A549 (cell line): ENCODE measurements around the gene LETM1. TPM values are rescaled to one million over a fixed set of nuclear protein-coding genes. Genes with fewer than 3 reads are reported as not detected.

ENCODE experiments used
- ATAC-seq, 2 experiments: fragments of 200-7000 bp in 1 of 2; fragments of >200 bp in 1 of 2; cut with Nextera tagmentation in 1 of 2; cut with Tn5 transposase in 1 of 2; 3 replicates each; pipeline versions ENCODE4 v1.8.0 to v1.9.1; 2018 to 2020; ENCODE audit warnings: mild to moderate bottlenecking in 1 of 2, moderate library complexity in 1 of 2
- CTCF ChIA-PET: fragments of 300-600 bp; sonication (Branson Sonifier 250); formaldehyde crosslinking; extraction: SDS; loops from one replicate; lab custom pipeline; 2021; ENCODE audit warnings: antibody characterized with exemption, inconsistent platforms; lab: Yijun Ruan, JAX
- POLR2A ChIA-PET: fragments of 350-600 bp; formaldehyde crosslinking; extraction: SDS; loops from one replicate; lab custom pipeline; 2021; ENCODE audit warnings: antibody characterized with exemption, inconsistent platforms; lab: Yijun Ruan, JAX
- DNase-seq, 2 experiments: peaks; one replicate each; pipeline versions ENCODE4 v3.0.0 to v3.0.0-alpha.2; 2011 to 2016; ENCODE audit warnings: low read depth in 1 of 2, low spot score in 1 of 2
- FAIRE-seq: peaks from 2 replicates; lab custom pipeline; 2011; peaks lifted over from hg19 to GRCh38; lab: Jason Lieb, UNC
- H3K27ac ChIP-seq, 2 experiments: fragments of >200 bp; sonication (Bioruptor Twin); formaldehyde crosslinking; 3 replicates each; pipeline ENCODE4 v1.5.1; 2016 to 2017
- H3K4me1 ChIP-seq: fragments of >200 bp; sonication (Bioruptor Twin); formaldehyde crosslinking; 3 replicates; pipeline ENCODE4 v1.6.1; 2016
- H3K4me2 ChIP-seq: fragments of >200 bp; sonication (Bioruptor Twin); formaldehyde crosslinking; 3 replicates; pipeline ENCODE4 v1.6.1; 2016
- H3K4me3 ChIP-seq: fragments of >200 bp; sonication (Bioruptor Twin); formaldehyde crosslinking; 3 replicates; pipeline ENCODE4 v1.5.1; 2016
- H3K9me3 ChIP-seq: fragments of >200 bp; sonication (Bioruptor Twin); formaldehyde crosslinking; 3 replicates; pipeline ENCODE4 v1.6.1; 2016
- CEBPB ChIP-seq, 2 experiments: fragments of >200 bp in 1 of 2; sonication (Bioruptor Twin) in 1 of 2; formaldehyde crosslinking in 1 of 2; IDR thresholded peaks; 2 replicates each; pipeline ENCODE4 v1.6.1; 2012 to 2016
- EHMT2 ChIP-seq: fragments of 200-600 bp; sonication (generic); IDR thresholded peaks from 2 replicates; pipeline ENCODE4 v1.6.1; 2016; ENCODE audit warnings: antibody characterized with exemption, low read depth, mild to moderate bottlenecking, moderate library complexity
- ESRRA ChIP-seq: fragments of 150-350 bp; IDR thresholded peaks from 2 replicates; pipeline ENCODE4 v1.6.1; 2014; ENCODE audit warnings: mild to moderate bottlenecking, low read length, borderline replicate concordance
- HOXA7 ChIP-seq: fragments of 250-450 bp; sonication (Bioruptor Pico); IDR thresholded peaks from 2 replicates; pipeline ENCODE4 v1.5.0; 2020; ENCODE audit warnings: mild to moderate bottlenecking, moderate library complexity
- HOXB13 ChIP-seq: fragments of 250-450 bp; sonication (Bioruptor Pico); IDR thresholded peaks from 2 replicates; pipeline ENCODE4 v1.5.0; 2020; ENCODE audit warnings: low read depth, mild to moderate bottlenecking, moderate library complexity
- HOXB5 ChIP-seq: fragments of 250-450 bp; sonication (Bioruptor Pico); IDR thresholded peaks from 2 replicates; pipeline ENCODE4 v1.5.0; 2020; ENCODE audit warnings: mild to moderate bottlenecking, moderate library complexity
- NPAS2 ChIP-seq: fragments of 250-450 bp; sonication (Bioruptor Pico); IDR thresholded peaks from 2 replicates; pipeline ENCODE4 v1.8.0; 2022; ENCODE audit warnings: mild to moderate bottlenecking, moderate library complexity, borderline replicate concordance
- NR3C1 ChIP-seq: fragments of >200 bp; sonication (Bioruptor Twin); formaldehyde crosslinking; IDR thresholded peaks from 3 replicates; pipeline ENCODE4 v1.6.1; 2017
- PHF8 ChIP-seq: fragments of 200-600 bp; sonication (generic); IDR thresholded peaks from 2 replicates; pipeline ENCODE4 v1.6.1; 2016; ENCODE audit warnings: low read depth, mild to moderate bottlenecking, antibody characterized with exemption, moderate library complexity, borderline replicate concordance
- POLR2A ChIP-seq: IDR thresholded peaks from 2 replicates; pipeline ENCODE4 v1.6.1; 2012; ENCODE audit warnings: mild to moderate bottlenecking, low read length
- RARB ChIP-seq: fragments of 250-450 bp; sonication (Bioruptor Pico); IDR thresholded peaks from 2 replicates; pipeline ENCODE4 v1.8.0; 2021; ENCODE audit warnings: mild to moderate bottlenecking, moderate library complexity
- RCOR1 ChIP-seq: fragments of 150-350 bp; IDR thresholded peaks from 2 replicates; pipeline ENCODE4 v1.6.1; 2014; ENCODE audit warnings: antibody characterized with exemption, low read length, low read depth
- SMC3 ChIP-seq: fragments of >200 bp; sonication (Bioruptor Twin); formaldehyde crosslinking; IDR thresholded peaks from 3 replicates; pipeline ENCODE4 v1.6.1; 2018; ENCODE audit warnings: inconsistent platforms
- TFCP2L1 ChIP-seq: fragments of 250-450 bp; sonication (Bioruptor Pico); IDR thresholded peaks from 2 replicates; pipeline ENCODE4 v1.5.0; 2021; ENCODE audit warnings: mild to moderate bottlenecking
- TP53 ChIP-seq: fragments of 250-450 bp; sonication (Bioruptor Pico); IDR thresholded peaks from 2 replicates; pipeline ENCODE4 v1.5.0; 2021; ENCODE audit warnings: mild to moderate bottlenecking, moderate library complexity
- ZFP36 ChIP-seq: fragments of 450-650 bp; IDR thresholded peaks from 2 replicates; pipeline ENCODE4 v1.6.1; 2014; ENCODE audit warnings: borderline replicate concordance; ENCODE audit not compliant: partially characterized antibody
- ZSCAN20 ChIP-seq: fragments of 250-450 bp; sonication (Bioruptor Pico); IDR thresholded peaks from 2 replicates; pipeline ENCODE4 v1.8.0; 2022; ENCODE audit warnings: mild to moderate bottlenecking, moderate library complexity
- WGBS: methylation state at CpG from one replicate; pipeline ENCODE4 v1.1.6; 2017; ENCODE audit errors: missing lambda C conversion rate; 5-methylcytosine and 5-hydroxymethylcytosine counted together
- polyA plus RNA-seq, 4 experiments: library from polyadenylated mRNA; depleted of rRNA in 3 of 4; stranded (reverse); fragments of >200 nt; fragmentation: RNase III in 1 of 4; extraction: RNeasy Plus Mini Kit Qiagen cat#74134 plus additional on column Dnase treatment in 1 of 4; gene quantifications; 2 replicates in 3 of 4; 3 replicates in 1 of 4; pipeline ENCODE4 v1.2.3, GENCODE V29; 2011 to 2017
- TF ChIP-seq, protein P1 (sequence below): fragments of >200 bp; sonication (Bioruptor Twin); formaldehyde crosslinking; IDR thresholded peaks from 3 replicates; pipeline ENCODE4 v1.5.1; 2016
- TF ChIP-seq, protein P2 (sequence below): fragments of 250-450 bp; sonication (Bioruptor Pico); IDR thresholded peaks from 2 replicates; pipeline ENCODE4 v1.5.0; 2021; ENCODE audit warnings: mild to moderate bottlenecking, moderate library complexity, borderline replicate concordance
- TF ChIP-seq, protein P3 (sequence below): fragments of >200 bp; sonication (Bioruptor Twin); formaldehyde crosslinking; IDR thresholded peaks from 3 replicates; pipeline ENCODE4 v1.6.1; 2016

LETM1 gene
- polyA plus RNA-seq, 2 of the 4 experiments (the other 2 are of a cell fraction), result 18.6 to 29.6 TPM

DNA sequence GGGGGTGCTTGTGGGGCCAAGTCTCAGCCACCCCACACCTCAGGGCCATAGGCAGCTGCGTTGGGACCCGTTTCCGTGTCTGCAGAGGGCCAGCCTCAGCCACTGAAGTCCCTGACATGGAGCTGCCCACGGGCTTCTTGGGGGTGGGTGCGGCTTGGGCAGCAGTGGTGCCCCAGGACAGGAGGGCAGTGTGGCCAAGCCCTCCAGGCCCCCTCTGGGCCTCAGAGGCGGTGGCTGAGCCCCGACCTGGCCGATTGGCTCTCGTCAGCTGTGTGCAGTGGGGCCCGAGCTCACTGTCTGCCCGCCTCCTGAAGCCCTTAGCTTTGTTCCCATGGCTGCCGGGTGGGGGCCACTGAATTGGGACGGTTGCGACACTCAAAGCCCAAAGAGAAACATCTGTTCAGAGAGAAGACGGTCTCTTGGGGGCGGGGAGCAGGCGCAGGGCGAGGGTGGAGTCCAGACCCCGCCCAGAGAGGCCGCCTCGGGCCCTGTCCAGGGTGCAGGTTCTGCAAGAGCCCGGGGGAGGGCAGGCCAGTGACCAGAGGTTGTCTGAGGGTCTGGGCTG, 53.7 kb downstream of the LETM1 start:
- no peak overlapping the region for H3K4me2 ChIP-seq
- TF ChIP-seq ZFP36 (no peak), NPAS2 (no peak), EHMT2 (no peak), CEBPB (IDR thresholded peaks at IDR 0.05) (peak in 1 of 2 experiments; percentile 32; a peak in 1 of 4 replicates), POLR2A (no peak), SMC3 (no peak)
- TF ChIP-seq, protein P1, sequence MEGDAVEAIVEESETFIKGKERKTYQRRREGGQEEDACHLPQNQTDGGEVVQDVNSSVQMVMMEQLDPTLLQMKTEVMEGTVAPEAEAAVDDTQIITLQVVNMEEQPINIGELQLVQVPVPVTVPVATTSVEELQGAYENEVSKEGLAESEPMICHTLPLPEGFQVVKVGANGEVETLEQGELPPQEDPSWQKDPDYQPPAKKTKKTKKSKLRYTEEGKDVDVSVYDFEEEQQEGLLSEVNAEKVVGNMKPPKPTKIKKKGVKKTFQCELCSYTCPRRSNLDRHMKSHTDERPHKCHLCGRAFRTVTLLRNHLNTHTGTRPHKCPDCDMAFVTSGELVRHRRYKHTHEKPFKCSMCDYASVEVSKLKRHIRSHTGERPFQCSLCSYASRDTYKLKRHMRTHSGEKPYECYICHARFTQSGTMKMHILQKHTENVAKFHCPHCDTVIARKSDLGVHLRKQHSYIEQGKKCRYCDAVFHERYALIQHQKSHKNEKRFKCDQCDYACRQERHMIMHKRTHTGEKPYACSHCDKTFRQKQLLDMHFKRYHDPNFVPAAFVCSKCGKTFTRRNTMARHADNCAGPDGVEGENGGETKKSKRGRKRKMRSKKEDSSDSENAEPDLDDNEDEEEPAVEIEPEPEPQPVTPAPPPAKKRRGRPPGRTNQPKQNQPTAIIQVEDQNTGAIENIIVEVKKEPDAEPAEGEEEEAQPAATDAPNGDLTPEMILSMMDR, result no peak
- TF ChIP-seq, protein P2, sequence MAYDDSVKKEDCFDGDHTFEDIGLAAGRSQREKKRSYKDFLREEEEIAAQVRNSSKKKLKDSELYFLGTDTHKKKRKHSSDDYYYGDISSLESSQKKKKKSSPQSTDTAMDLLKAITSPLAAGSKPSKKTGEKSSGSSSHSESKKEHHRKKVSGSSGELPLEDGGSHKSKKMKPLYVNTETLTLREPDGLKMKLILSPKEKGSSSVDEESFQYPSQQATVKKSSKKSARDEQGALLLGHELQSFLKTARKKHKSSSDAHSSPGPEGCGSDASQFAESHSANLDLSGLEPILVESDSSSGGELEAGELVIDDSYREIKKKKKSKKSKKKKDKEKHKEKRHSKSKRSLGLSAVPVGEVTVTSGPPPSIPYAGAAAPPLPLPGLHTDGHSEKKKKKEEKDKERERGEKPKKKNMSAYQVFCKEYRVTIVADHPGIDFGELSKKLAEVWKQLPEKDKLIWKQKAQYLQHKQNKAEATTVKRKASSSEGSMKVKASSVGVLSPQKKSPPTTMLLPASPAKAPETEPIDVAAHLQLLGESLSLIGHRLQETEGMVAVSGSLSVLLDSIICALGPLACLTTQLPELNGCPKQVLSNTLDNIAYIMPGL (CRISPR knock-in tag), result no peak
- TF ChIP-seq, all 56 proteins: peak for 1
- DNase-seq (no peak), FAIRE-seq (no peak), ATAC-seq (no peak)
- Histone ChIP-seq H3K4me3 (no peak overlapping the region), H3K9me3 (no peaks in the 10 kb centered on the region), H3K4me1 (no peaks in the 10 kb centered on the region), H3K27ac (no peak overlapping the region)
- POLR2A ChIA-PET, result no interaction called here
- WGBS, result 84% methylated on average over 11 of the region's 22 CpGs
- CTCF ChIA-PET, result interaction anchor here (1.6 to 2.9 kb wide), 2 partner anchors 8 to 57 kb away, joined by 4 to 15 read pairs; no protein-coding TSS in a partner anchor

DNA sequence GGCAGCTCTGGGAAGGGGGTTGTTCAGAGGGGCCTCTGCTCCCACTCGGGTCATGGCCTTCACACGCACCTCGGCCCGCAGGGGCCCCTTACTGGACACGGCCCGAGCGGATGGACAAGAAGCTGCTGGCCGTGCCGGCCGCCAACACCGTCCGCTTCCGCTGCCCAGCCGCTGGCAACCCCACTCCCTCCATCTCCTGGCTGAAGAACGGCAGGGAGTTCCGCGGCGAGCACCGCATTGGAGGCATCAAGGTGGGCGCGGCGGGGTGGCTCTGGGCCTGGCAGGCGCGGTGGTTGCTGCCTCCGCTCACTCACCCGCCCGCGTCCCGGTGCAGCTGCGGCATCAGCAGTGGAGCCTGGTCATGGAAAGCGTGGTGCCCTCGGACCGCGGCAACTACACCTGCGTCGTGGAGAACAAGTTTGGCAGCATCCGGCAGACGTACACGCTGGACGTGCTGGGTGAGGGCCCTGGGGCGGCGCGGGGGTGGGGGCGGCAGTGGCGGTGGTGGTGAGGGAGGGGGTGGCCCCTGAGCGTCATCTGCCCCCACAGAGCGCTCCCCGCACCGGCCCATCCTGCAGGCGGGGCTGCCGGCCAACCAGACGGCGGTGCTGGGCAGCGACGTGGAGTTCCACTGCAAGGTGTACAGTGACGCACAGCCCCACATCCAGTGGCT, 54.5 kb downstream of the LETM1 start:
- CTCF ChIA-PET, result interaction anchor here (0.5 to 2.9 kb wide), 7 partner anchors 9 to 112 kb away, joined by 3 to 15 read pairs (median 4); no protein-coding TSS in a partner anchor
- Histone ChIP-seq H3K27ac (no peak overlapping the region), H3K9me3 (no peaks in the 10 kb centered on the region), H3K4me2 (no peak overlapping the region), H3K4me1 (no peaks in the 10 kb centered on the region), H3K4me3 (no peak overlapping the region)
- POLR2A ChIA-PET, result no interaction called here
- DNase-seq, result no peak
- WGBS, result 83% methylated on average over 1 of the region's 56 CpGs
- no peak for ATAC-seq
- no peak for FAIRE-seq
- TF ChIP-seq HOXB13 (CRISPR knock-in tag), result no peak
- no peak for TF ChIP-seq TFCP2L1
- TF ChIP-seq HOXA7 (CRISPR knock-in tag), result no peak
- no peak for TF ChIP-seq NR3C1
- no peak for TF ChIP-seq PHF8
- no peak for TF ChIP-seq RCOR1
- TF ChIP-seq ESRRA, result no peak
- TF ChIP-seq HOXB5 (CRISPR knock-in tag), result no peak
- TF ChIP-seq, protein P3, sequence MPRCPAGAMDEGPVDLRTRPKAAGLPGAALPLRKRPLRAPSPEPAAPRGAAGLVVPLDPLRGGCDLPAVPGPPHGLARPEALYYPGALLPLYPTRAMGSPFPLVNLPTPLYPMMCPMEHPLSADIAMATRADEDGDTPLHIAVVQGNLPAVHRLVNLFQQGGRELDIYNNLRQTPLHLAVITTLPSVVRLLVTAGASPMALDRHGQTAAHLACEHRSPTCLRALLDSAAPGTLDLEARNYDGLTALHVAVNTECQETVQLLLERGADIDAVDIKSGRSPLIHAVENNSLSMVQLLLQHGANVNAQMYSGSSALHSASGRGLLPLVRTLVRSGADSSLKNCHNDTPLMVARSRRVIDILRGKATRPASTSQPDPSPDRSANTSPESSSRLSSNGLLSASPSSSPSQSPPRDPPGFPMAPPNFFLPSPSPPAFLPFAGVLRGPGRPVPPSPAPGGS, result no peak

DNA sequence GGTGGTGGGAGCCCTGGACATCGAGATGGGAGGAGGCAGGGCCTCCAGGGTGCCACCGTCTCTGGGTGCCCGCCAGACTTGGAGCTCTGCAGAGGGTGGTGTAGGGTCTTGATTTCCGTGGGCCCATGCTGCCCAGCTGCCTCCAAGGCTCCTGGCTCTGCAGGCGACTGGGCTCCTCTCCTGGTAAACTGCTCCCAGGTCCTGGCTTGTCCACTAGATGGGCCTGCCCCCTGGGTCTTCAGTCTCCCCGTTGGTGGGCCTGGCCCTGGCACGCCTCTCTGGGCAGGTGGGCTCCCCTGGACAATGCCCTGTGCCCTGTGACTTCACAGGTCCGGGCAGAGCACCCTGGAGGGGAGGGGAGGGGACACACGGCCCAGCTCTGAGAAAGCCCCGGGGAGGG, 55.2 kb downstream of the LETM1 start:
- DNase-seq (no peak), FAIRE-seq (no peak), ATAC-seq (no peak)
- Histone ChIP-seq H3K4me1 (peaks cover 5% of the 10 kb centered on the region), H3K4me3 (no peak overlapping the region), H3K4me2 (no peak overlapping the region), H3K27ac (no peak overlapping the region), H3K9me3 (no peaks in the 10 kb centered on the region)
- 50% methylated on average over 3 of the region's 10 CpGs for WGBS
- no peak for TF ChIP-seq ZSCAN20 (CRISPR knock-in tag)
- no peak for TF ChIP-seq RARB (CRISPR knock-in tag)
- no peak for TF ChIP-seq TP53 (CRISPR knock-in tag)
- POLR2A ChIA-PET, result no interaction called here
- CTCF ChIA-PET, result interaction anchor here (0.5 to 2.9 kb wide), 8 partner anchors 9 to 111 kb away, joined by 3 to 15 read pairs (median 4); no protein-coding TSS in a partner anchor
